Measurements from ENCODE around the gene CCDC86. TPM values are rescaled to one million over a fixed set of nuclear protein-coding genes. Genes with fewer than 3 reads are reported as not detected.

The CCDC86 gene
- total and polyA plus RNA-seq, 10 of the 15 experiments (the other 5 are each of a cell fraction or from before 2014, with no cell fraction given) = 2.0 to 87.2 (median 38.7) TPM

DNA sequence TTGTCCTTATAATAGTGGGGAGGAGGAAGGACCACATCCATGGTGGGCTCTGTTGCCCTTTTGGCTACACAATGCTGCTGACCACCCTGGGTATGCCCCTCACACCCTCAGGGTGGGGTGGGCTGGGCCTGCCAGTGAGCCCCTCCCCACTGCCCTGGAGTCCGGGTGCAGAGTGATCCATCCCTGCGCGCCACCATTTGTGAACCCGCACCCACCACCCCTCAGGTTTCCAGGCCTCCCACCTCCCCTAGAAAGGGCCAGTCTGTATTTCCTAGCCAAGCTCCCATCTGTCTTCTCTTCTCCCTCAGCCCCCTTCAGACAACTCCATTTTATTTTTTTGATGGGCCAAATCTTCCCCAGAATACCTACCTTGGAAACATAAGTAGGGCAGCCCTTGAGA lies 31.8 kb upstream of the CCDC86 start:
- H4K20me1 ChIP-seq (ENCODE audit: control insufficient read depth, insufficient read depth) = no peaks in the 10 kb centered on the region
- no peaks in the 10 kb centered on the region for H3K4me1 ChIP-seq (ENCODE audit: control insufficient read depth, insufficient read depth, low read length)
- ChIA-PET RAD21 (ENCODE audit: unreplicated experiment) (interaction anchor here (0.7 to 1.2 kb wide), 2 partner anchors 34 to 40 kb away, joined by 3 to 4 read pairs; no protein-coding TSS in a partner anchor), SMC1A (ENCODE audit: uncharacterized antibody, unreplicated experiment) (interaction anchor here (0.7 kb wide), 1 partner anchor 318 kb away, joined by 3 read pairs; no protein-coding TSS in a partner anchor), CTCF (no interaction called here), POLR2A (no interaction called here)
- DNase-seq (ENCODE audit: low read depth, low spot score) (no peak), ATAC-seq (no peak), FAIRE-seq (no peak)
- intact Hi-C loops (cut with micrococcal nuclease; ENCODE audit: unreplicated experiment) (no loop called here), in situ Hi-C loops (cut with MboI) (no loop called here)
- H3K9ac ChIP-seq (ENCODE audit: control insufficient read depth, insufficient read depth, low read length) = no peak overlapping the region
- H3K4me3 ChIP-seq = no peak overlapping the region
- H3K4me2 ChIP-seq (ENCODE audit: control insufficient read depth, insufficient read depth) = no peak overlapping the region
- H3K27ac ChIP-seq (ENCODE audit: control insufficient read depth, insufficient read depth) = no peak overlapping the region
- no peak overlapping the region for H2AFZ ChIP-seq (ENCODE audit: control insufficient read depth, low read depth, low read length)
- no TSS peak for BruUV-seq (replicated peaks)
- TF ChIP-seq KDM1A (IDR thresholded peaks at IDR 0.05; ENCODE audit: borderline replicate concordance) (no peak), RBBP5 (conservative IDR thresholded peaks at IDR 0.05) (no peak)
- TF ChIP-seq, protein P1, sequence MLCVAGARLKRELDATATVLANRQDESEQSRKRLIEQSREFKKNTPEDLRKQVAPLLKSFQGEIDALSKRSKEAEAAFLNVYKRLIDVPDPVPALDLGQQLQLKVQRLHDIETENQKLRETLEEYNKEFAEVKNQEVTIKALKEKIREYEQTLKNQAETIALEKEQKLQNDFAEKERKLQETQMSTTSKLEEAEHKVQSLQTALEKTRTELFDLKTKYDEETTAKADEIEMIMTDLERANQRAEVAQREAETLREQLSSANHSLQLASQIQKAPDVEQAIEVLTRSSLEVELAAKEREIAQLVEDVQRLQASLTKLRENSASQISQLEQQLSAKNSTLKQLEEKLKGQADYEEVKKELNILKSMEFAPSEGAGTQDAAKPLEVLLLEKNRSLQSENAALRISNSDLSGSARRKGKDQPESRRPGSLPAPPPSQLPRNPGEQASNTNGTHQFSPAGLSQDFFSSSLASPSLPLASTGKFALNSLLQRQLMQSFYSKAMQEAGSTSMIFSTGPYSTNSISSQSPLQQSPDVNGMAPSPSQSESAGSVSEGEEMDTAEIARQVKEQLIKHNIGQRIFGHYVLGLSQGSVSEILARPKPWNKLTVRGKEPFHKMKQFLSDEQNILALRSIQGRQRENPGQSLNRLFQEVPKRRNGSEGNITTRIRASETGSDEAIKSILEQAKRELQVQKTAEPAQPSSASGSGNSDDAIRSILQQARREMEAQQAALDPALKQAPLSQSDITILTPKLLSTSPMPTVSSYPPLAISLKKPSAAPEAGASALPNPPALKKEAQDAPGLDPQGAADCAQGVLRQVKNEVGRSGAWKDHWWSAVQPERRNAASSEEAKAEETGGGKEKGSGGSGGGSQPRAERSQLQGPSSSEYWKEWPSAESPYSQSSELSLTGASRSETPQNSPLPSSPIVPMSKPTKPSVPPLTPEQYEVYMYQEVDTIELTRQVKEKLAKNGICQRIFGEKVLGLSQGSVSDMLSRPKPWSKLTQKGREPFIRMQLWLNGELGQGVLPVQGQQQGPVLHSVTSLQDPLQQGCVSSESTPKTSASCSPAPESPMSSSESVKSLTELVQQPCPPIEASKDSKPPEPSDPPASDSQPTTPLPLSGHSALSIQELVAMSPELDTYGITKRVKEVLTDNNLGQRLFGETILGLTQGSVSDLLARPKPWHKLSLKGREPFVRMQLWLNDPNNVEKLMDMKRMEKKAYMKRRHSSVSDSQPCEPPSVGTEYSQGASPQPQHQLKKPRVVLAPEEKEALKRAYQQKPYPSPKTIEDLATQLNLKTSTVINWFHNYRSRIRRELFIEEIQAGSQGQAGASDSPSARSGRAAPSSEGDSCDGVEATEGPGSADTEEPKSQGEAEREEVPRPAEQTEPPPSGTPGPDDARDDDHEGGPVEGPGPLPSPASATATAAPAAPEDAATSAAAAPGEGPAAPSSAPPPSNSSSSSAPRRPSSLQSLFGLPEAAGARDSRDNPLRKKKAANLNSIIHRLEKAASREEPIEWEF (IDR thresholded peaks at IDR 0.05; ENCODE audit: insufficient replicate concordance, low read depth, low read length) = no peak
- 75% methylated on average over 4 of the region's 4 CpGs for WGBS (ENCODE audit: insufficient coverage, insufficient replicate concordance, low lambda C conversion rate, missing lambda C conversion rate)
- H3K9me3 ChIP-seq (replicated peaks; ENCODE audit: control insufficient read depth, insufficient read depth, low read length) = no peaks in the 10 kb centered on the region; the same call in 2 of the 3 replicates
- H3K36me3 ChIP-seq (ENCODE audit: control insufficient read depth in 2 of 2, insufficient read depth in 2 of 2, low read length in 1 of 2) = no peaks in the 10 kb centered on the region
- no peaks in the 10 kb centered on the region for H3K27me3 ChIP-seq (replicated peaks in 1 of 2; ENCODE audit: control insufficient read depth in 2 of 2, insufficient read depth in 2 of 2, low read length in 1 of 2)
- H3K79me2 ChIP-seq (ENCODE audit: control insufficient read depth, insufficient read depth, low read length) = no peaks in the 10 kb centered on the region

Measured in GM12878 (cell line).